Brain microvascular endothelial cell (primary cell): Measurements from ENCODE around the gene ATP2A2.
"Not testable (repeated sequence)": the region's sequence is repeated elsewhere in the genome, so short reads cannot be mapped to it uniquely, and the experiment has no call there.

Experiments
- DNase-seq: peaks from one replicate; pipeline ENCODE4 v3.0.0-alpha.2; 2020
- H3K27ac ChIP-seq: fragments of 250-450 bp; sonication (Bioruptor Pico); 2 replicates; pipeline ENCODE4 v1.5.1; 2020; ENCODE audit warnings: mild to moderate bottlenecking, moderate library complexity
- H3K27me3 ChIP-seq: fragments of 250-450 bp; sonication (Bioruptor Pico); replicated peaks from 2 replicates; pipeline ENCODE4 v1.5.1; 2020; ENCODE audit warnings: mild to moderate bottlenecking
- H3K36me3 ChIP-seq: fragments of 250-450 bp; sonication (Bioruptor Pico); replicated peaks from 2 replicates; pipeline ENCODE4 v1.5.1; 2020; ENCODE audit warnings: mild to moderate bottlenecking
- H3K4me3 ChIP-seq: 2 replicates; pipeline ENCODE4 v1.5.1; 2011; ENCODE audit warnings: low read depth, mild to moderate bottlenecking, control low read depth, low read length, moderate library complexity
- in situ Hi-C: cut with HindIII; loops from 2 replicates; pipeline ENCODE4 v1.10.0; 2017; ENCODE audit warnings: low sequenced_read_pairs, low pct_ligation_motif_present
- TF ChIP-seq, protein P1 (sequence below): IDR thresholded peaks from 2 replicates; pipeline ENCODE4 v1.5.1; 2011; ENCODE audit warnings: low read depth, mild to moderate bottlenecking, moderate library complexity, low read length, control low read depth, inconsistent platforms; ENCODE audit errors: missing control alignments

The ATP2A2 gene

DNA sequence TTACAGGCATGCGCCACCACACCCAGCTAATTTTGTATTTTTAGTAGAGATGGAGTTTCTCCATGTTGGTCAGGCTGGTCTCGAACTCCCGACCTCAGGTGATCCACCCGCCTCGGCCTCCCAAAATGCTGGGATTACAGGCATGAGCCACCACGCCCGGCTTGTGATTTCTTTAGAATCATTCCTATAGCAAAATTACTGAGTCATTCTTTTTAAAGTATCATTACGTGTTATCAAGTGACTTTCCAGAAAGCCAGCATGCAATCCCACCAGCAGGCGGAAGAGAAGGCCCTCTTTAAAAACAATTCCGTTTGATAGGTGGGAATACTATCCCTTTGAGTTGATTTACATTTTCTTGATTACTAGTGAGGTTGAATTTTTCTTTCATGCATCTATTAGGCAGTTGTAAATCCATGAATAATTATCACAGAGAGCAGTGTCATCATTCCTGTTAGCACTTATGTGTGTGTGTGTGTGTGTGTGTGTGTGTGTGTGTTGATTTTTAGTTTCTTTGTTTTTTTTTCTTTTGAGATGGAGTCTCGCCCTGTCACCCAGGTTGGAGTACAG, 25.1 kb upstream of the ATP2A2 start:
- H3K36me3 ChIP-seq, DNase-seq, H3K27ac ChIP-seq, in situ Hi-C loops, H3K27me3 ChIP-seq, H3K4me3 ChIP-seq: not testable (repeated sequence)
- TF ChIP-seq, protein P1, sequence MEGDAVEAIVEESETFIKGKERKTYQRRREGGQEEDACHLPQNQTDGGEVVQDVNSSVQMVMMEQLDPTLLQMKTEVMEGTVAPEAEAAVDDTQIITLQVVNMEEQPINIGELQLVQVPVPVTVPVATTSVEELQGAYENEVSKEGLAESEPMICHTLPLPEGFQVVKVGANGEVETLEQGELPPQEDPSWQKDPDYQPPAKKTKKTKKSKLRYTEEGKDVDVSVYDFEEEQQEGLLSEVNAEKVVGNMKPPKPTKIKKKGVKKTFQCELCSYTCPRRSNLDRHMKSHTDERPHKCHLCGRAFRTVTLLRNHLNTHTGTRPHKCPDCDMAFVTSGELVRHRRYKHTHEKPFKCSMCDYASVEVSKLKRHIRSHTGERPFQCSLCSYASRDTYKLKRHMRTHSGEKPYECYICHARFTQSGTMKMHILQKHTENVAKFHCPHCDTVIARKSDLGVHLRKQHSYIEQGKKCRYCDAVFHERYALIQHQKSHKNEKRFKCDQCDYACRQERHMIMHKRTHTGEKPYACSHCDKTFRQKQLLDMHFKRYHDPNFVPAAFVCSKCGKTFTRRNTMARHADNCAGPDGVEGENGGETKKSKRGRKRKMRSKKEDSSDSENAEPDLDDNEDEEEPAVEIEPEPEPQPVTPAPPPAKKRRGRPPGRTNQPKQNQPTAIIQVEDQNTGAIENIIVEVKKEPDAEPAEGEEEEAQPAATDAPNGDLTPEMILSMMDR, result peak; percentile 14

DNA sequence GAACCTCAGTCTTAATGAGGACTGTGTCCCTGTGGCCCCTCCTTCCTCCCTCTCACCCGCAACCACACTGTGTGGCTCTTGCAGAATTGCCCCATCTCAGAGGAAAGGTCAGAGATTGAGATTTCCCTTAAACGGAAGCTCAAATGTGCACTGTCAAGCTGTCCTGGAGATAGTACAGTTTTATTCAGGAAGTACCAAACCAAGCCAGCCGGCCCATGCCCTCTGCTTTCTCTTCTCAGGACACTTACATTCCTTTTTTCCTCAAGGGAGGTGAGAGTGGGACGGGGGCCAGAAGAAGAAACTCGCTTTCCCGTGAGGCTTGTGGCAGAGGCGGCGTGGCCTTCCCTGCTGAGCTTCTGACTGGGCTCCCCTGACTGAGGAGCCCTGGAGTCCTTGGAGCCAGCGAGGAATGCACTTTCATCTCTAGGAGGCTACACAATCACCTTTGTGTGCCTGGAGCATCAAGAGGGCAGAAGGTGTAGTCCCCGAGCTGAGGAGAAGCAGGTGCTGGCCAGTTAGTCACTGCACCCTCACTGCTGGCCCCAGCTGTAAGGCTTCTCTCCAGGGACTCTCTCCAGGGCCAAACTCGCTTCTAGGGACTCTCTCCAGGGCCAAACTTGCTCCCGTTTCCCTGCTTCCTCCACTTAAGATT, 24.1 kb upstream of the ATP2A2 start:
- no peak overlapping the region for H3K4me3 ChIP-seq
- in situ Hi-C loops, result no loop called here
- H3K27me3 ChIP-seq, result no peaks in the 10 kb centered on the region
- DNase-seq, result no peak
- no peaks in the 10 kb centered on the region for H3K36me3 ChIP-seq
- H3K27ac ChIP-seq, result no peak overlapping the region
- TF ChIP-seq, protein P1, result no peak

DNA sequence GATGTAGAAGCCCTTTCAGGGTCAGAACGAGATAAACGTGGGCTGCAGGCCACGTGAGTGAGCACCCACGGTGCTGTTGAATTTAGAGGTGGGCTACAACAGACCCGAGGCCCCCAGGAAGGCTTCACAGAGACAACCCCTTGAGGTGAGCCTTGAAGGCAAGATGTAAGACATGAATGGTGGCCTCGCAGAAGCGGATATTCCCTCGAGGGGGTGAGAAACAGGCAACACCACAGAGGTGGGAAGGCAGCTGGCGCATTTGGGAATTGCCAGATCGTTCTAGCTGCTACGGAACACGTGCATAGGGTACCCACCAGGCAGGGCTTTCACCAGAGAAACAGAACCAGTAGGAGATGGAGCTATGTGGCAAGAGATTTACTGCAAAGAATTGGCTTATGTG, 22.6 kb upstream of the ATP2A2 start:
- no peaks in the 10 kb centered on the region for H3K27me3 ChIP-seq
- H3K27ac ChIP-seq, result no peak overlapping the region
- H3K4me3 ChIP-seq, result no peak overlapping the region
- no peak for DNase-seq
- in situ Hi-C loops, result no loop called here
- no peaks in the 10 kb centered on the region for H3K36me3 ChIP-seq
- TF ChIP-seq, protein P1, result no peak

DNA sequence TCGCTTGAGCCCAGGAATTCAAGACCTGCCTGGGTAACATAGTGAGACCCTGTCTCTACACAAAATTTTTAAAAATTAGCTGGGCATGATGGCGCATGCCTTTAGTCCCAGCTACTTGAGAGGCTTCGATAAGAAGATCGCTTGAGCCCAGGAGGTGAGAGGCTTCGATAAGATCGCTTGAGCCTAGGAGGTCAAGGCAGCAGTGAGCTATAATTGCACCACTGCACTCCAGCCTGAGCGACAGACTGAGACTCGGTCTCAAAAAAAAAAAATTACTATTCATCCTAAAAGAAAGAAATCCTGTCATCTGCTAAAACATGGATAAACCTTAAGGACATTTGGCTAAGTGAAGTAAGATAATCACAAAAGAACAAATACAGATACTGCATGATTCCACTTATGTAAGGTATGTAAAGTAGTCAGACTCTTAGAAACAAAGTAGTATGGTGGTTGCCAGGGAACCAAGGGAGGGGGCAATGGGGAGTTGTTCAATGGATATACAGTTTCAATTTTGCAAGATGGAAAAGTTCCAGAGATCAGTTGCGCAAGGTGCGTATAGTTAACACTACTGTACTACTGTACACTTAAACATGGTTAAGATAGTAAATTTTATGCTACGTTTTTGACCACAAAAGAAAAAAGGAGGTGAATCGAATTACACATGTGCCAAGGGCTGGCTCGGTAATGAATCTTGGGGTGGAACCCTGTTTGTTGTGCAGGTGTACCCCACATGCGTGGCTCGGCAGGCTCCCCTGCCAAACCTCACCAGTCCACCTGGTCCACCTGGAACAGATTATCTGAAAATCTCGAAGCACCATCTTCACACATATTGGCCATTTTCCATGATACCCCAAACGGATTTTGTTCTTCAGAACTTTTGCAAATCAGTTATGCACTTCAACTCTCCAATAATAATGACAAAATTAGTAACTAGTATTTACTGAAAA, 18.3 kb upstream of the ATP2A2 start:
- Histone ChIP-seq H3K4me3 (no peak overlapping the region), H3K27ac (no peak overlapping the region), H3K36me3 (no peaks in the 10 kb centered on the region), H3K27me3 (no peaks in the 10 kb centered on the region)
- in situ Hi-C loops, result no loop called here
- no peak for DNase-seq
- TF ChIP-seq, protein P1, result no peak

DNA sequence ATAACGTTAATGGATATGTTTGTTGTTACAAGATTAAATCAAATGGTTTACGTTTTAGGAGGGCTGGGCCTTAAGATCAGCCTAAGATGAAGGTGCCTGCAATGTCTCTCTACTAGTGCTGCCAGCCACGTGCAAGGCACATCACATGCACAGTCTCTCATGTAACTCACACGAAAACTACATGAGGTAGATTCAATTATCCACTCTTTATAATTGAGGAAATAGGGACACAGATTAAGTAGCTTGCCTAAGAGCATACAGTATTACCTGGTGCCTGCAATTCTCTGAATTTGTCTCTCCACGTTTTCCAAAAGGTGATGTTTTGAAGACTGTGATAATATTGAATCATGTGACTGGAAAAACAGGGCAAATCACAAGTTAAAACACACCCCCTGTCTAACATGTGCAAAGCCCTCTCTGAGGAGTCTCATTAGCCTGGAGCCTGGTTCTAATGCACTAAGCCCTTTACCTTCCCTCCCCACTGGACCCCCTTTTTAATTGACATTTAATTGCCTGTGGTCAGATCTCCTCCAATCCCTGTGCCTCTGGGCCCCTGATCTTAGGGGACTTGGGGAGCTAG, 14.6 kb upstream of the ATP2A2 start:
- no peaks in the 10 kb centered on the region for H3K36me3 ChIP-seq
- in situ Hi-C loops, result no loop called here
- DNase-seq, result no peak
- H3K27ac ChIP-seq, result peak overlapping the region; percentile 2
- H3K4me3 ChIP-seq, result no peak overlapping the region
- no peaks in the 10 kb centered on the region for H3K27me3 ChIP-seq
- TF ChIP-seq, protein P1, result no peak
